Omental fat pad (tissue), 4 donors: ENCODE data around the gene ABHD16B. TPM values are rescaled to one million over a fixed set of nuclear protein-coding genes. Genes with fewer than 3 reads are reported as not detected.

Source experiments
- ATAC-seq: fragments of 150-250 bp; one replicate; pipeline ENCODE4 v1.9.1; 2016; ENCODE audit warnings: mild to moderate bottlenecking, moderate library complexity; ENCODE audit not compliant: low FRiP score
- DNase-seq: peaks from one replicate; pipeline ENCODE4 v3.0.0-alpha.2; 2019; ENCODE audit warnings: low spot score
- CTCF ChIP-seq, 3 donors: fragments of 450-650 bp; IDR thresholded peaks; one replicate each; pipeline ENCODE4 v1.5.1; 2016 to 2017; ENCODE audit warnings: antibody characterized with exemption in 3 of 3, mild to moderate bottlenecking in 3 of 3, moderate library complexity in 2 of 3
- total RNA-seq, 4 donors: library from RNA; depleted of rRNA; stranded (reverse); fragments of >200 nt; gene quantifications; one replicate each; pipeline ENCODE4 v1.1.0, GENCODE V29; 2016

ABHD16B gene
- total RNA-seq, 4 donors from 2014 or later: not detected

DNA sequence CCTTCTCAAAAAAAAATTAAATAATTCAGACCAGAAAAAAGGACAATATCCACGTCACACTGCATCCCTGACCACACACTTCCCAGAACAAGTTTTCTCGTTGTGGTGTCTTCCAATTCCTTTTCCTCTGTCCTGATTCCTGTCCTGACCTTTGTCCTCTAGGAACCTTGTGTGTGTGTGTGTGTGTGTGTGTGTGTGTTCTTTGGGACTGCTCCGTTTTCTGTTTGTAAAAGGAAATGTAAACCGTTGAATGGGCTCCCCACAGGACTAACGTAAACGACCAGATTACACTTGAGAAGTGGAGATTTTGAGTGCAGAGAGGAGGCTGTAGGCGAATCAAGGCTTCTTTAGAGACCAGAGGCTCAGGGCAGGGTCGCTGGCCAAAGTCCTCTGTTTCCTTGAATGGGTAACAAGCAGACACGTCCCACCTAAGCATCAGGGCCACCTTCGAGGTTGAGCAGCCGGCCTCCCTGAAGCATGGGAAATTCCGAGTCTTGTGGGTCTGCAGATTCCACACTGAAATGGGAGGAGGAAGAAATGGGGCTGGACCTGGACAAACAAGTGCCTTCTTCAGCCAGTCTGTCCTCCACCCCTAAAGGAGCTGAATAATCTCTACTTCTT lies 37.5 kb upstream of the ABHD16B start:
- ATAC-seq: no peak
- TF ChIP-seq CTCF (IDR thresholded peaks at IDR 0.05): no peak
- DNase-seq: no peak

DNA sequence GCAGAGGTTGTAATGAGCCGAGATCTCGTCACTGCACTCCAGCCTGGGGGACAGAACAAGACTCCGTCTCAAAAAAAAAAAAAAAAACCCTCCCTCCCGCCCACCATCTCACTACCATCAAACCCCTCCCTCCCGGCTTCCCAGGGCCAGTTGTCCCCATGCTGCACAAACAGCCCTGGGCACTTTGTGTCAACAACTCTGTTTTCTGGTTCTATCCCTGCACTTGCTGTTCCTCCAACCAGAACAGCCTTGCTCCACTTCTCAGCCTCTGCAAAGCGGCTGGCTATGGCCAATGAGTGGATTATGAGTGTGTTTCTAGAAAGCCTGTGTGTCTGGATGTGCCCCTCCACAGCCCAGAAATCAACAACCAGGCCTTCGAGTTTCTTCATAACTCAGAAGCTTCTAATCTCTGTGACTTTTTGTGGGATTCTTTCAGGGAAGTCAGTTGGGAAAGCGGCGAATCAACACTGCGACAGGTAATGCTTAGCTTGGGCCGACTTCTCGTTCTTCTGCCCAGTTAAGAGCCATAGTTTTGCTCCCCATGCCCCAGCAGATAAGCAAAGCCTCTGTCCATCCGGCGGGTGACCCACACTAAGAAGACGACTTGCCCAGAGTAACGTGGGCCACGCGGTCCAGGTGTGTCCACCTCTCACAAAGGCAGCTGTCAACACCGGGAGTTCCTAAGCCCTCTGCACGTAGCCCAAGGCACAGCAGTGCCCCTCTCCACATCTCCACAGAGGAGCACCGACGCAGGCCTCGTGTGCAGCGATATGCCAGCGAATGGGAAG lies 35.8 kb upstream of the ABHD16B start:
- ATAC-seq (no peak), DNase-seq (no peak)
- TF ChIP-seq CTCF (IDR thresholded peaks at IDR 0.05): no peak

DNA sequence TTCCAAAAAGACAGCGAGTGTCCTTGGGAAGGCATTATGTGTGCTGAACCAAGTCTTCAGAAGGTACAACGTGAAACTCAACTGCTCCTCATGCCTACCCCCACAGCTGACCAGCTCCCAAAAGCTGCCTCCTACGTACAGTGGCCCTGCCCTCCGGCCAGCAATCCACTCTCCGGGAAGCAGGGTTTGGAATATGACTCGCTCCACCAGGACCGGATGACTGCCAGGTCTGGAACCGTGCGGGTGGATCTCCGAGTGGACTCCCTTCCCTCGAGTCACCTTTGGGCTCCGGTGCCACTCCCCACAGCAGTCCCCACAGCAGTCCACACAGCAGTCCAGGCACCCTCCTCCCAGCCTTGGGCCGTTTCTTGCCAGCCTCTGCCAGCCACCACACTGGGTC lies 34.5 kb upstream of the ABHD16B start:
- DNase-seq (no peak), ATAC-seq (peak; percentile 38)
- no peak for TF ChIP-seq CTCF (IDR thresholded peaks at IDR 0.05)

DNA sequence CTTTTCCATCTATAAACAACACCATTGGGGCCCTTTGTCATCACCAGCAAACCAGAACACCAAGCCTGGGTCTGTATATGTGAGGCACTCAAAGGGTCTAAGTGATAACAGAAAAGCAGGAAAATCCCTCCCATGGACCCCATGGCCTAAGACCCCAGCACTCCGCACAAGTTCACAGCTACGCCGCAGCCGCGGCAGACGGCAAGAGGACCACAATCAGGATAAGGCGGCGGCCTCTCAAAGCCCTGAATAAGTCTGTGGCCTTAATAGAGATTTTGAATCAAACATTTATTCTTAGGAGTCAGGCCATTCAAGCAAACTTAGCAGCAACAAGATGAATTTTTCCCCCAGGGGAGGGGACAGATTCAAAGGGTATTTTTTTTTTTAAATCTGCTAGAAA lies 33.2 kb upstream of the ABHD16B start:
- no peak for ATAC-seq
- DNase-seq: no peak
- no peak for TF ChIP-seq CTCF (IDR thresholded peaks at IDR 0.05)

GRCh38 chr20:63828545-63828944 lies 32.8 kb upstream of the ABHD16B start:
- DNase-seq: no peak
- no peak for ATAC-seq
- TF ChIP-seq CTCF (IDR thresholded peaks at IDR 0.05): no peak

- no peak for TF ChIP-seq CTCF (IDR thresholded peaks at IDR 0.05)
- ATAC-seq (no peak), DNase-seq (no peak)
Observed at GRCh38 chr20:63828951-63829350, 32.3 kb upstream of the ABHD16B start.

DNA sequence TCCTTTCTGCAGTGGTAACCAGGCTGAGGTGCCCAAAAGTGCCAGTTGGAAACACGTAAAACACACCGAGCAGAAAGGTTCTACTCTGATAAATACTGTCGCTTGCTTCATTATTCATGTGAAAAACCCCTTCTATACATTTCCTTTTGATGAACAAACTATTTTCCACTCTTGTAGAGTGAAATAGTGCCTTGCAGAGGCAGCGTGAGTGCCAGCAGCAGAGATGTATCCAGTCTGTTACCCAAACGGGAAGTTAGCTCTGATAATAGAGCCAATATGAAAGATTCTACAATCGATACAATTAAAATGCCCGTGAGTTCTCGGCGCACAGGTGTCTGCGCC lies 31.7 kb upstream of the ABHD16B start:
- ATAC-seq (no peak), DNase-seq (no peak)
- no peak for TF ChIP-seq CTCF (IDR thresholded peaks at IDR 0.05)
